Right kidney (tissue), 1 donor: Measurements from ENCODE around the gene PKDREJ.

ENCODE experiments used
- DNase-seq: peaks from one replicate; pipeline ENCODE4 v3.0.0-alpha.2; 2016

PKDREJ gene

DNA sequence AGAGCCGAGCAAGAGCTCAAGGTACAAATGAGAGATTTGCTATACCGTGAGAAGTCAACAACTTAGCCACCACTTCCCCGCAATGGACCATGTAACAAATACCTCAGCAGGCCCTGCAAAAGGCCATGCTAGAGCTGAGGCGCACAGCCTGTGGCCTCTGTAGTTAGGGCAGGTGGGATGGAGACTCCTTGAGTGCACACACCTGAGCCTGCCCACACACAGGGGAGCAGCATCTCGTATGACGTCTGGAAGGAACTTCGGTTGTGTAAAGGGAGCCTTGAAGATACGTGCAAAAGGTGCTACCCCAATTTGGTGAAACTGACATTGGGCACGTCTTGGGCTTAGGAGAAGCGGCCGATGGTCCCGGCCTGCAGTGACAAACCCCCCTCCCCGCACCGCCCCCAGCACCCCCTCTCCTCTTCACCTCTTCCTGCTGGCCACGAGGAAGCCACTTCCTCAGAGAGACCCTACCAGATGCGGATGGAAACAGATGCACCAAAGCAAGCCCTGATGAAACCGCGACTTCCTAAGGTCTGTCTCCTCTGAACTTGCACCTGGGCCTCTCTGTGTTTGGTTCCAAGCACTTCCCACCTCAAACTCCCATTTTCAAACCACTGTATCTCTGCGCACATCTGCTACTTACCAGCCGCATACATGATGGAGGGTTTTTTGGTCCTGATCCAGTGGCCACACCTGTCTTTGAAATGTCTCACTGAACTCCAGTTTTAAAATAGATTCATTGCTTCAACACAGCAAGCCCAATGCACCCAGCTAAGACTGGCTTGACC is 23.7 kb downstream of the PKDREJ start:
- DNase-seq, result no peak

DNA sequence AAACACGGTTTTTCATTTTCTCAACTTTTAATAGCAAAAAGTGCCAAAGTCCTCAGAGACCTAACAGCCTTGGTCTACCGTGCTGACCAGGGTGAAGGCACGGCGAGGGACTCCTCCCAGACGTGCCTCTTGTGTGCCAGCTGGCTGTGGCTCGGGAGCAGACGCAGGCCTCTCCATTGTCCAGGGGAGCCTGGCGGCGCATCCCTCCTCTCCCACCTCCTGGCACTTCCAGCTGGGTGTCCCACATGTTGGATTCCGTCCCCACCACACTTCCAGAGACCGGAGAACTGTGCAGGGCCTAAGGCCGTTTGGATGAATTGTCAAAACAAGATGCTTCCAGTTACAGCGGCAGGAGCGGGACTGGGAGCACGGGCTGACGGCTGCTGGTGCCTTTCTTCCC is 24.6 kb downstream of the PKDREJ start:
- no peak for DNase-seq

DNA sequence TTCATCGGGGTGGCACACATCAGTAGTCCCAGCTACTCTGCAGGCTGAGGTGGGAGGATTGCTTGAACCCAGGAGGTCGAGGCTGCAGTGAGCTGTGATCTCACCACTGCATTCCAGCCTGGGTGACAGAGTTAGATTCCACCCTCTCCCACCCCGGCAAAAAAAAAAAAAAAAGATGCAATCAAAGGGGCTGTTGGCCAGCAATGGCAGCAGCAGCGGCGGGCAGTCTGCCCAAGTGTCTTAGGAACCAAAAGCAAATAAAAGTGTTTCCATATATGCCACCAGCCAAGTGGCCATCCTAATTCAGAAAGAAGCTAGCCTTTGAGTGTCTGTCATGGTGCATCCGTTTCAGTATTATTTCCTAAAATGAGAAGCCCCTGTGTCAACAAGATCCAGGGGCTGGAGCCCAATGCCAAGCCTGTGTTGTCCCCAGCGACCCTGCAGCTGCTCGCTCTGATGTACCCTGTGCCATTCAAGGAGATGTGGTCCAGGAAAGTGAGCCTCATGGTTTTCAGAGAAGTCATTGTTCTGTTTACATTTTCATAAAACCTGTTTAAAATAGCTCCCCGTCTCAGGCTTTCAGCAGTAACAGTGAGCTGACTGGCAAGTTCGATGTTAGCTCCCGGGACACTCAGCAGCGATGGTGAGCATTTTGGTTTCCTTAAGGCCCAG is 25.6 kb downstream of the PKDREJ start:
- DNase-seq, result no peak

DNA sequence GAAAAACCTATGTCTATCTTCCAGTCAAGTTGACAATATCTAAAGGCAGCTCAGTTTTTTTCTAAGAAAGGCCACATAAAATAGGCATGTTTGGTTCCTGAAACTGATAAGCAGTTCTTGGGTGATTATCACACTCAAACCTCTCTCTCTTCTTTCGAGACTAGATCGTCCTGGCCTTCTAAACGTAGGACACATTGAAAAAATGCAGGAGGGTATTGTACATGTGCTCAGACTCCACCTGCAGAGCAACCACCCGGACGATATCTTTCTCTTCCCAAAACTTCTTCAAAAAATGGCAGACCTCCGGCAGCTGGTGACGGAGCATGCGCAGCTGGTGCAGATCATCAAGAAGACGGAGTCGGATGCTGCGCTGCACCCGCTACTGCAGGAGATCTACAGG is 28.2 kb downstream of the PKDREJ start:
- no peak for DNase-seq

DNA sequence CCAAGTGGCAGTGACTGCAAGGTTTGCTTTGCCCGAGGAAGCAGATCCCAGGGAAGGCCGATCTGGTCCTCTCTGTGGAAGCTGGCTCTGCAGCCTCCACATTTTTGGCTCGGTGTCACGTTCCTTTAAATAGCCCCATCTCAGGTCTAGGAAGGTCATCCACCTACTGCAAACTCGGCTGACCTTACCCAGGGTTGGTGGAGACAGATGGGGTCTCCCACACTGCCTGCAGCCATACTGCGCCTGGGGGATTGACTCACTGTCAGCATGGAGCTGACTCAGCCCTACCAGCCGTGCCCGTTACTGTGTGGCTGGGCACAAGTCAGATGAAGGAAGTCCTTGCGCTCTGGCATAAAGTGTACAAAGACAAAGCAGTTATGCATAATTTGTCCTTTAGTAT is 29.9 kb downstream of the PKDREJ start:
- no peak for DNase-seq

DNA sequence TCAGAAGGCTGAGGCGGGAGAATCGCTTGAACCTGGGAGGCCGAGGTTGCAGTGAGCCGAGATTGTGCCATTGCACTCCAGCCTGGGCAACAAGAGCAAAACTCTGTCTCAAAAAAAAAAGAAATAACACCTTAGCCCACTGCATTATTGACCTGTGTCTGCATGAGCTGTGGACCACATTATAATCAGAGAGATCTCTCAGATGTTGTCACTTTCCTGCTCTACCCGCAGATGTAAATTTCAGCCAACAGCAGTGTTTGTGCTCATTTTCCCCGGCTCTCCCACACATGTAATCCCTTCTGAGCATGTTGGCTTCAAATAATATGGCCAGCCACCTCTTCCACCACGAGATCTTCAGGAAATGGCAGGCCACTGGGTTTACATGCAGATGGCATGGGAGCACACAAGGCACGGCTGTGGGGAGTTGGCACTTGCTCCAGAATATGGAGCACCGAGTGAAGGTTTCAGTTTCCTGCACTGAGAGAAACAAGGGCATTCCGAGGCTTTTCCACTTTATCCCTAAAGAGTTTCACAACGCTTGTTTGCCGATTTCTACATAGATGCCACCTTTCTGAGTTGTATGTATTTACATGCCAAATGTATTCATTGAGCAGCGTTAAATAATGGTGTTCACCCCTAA is 32.8 kb downstream of the PKDREJ start:
- no peak for DNase-seq

DNA sequence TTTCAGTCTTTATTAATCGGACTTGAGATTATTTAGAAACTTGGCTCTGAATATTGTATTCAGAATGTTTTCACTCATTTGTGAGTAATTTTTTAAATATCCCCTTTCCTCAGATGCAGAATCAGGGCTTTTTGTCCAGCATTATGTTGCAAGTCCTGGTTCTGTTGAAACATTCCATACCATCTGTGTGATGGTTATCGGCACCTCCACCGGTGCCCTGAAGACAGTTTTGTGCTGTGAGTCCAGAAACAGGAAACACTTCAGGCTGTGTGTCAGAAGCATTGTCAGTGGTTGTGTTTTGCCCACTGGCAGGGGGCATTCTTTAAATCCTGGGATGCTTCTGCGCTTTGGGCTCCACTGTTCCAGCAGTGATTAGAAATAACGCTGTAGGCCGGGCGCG is 33.4 kb downstream of the PKDREJ start:
- no peak for DNase-seq

DNA sequence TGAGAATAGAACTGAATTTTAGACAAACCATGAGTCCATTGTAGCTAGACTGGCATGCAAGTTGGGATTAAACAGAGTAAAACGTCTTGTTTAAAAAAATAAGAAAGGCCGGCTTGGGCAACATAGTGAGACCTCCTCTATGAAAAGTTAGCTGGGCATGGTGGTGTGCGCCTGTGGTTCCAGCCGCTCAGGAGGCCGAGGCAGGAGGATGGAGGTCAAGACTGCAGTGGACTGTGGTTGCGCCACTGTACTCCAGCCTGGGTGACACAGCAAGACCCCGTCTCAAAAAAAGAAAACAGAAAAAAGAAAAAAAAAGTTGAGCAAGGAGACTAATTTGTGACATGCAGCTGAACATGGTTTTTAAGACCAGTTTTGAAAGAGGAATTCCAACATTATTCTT is 36.6 kb downstream of the PKDREJ start:
- no peak for DNase-seq

DNA sequence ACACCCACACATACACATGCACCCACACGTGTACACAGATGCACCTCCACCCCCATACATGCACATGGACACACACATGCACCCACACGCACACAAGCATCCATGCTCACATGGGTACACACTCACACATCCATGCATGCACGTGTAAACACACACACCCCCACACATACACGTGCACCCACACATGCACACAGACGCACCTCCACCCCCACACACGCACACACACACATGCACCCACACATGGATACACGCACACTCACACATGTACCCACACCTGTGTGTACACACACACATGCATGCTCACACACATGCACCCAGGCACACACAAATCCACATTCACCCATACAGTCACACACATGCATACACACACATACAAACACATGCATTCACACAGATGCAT is 37.5 kb downstream of the PKDREJ start:
- DNase-seq, result no peak

DNA sequence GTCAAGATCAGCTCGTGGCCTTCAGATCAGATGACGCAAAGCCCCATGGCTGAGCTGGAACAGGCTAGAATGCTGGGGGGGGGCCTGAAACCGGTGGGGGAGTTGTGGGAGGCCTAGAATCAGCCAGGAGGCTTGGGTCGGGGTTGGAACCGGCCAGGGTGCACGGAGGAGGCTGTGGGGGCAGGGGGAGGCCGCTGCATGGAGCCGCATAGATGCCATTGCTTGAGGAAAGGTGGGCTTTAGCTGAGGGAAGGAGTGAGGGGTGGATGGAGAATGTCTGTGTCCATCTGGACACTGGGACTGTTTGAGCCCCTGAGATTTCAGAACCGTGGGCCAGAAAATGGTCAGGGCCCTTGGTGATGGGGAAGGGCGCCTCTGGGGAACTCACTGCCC is 38.2 kb downstream of the PKDREJ start:
- no peak for DNase-seq

DNA sequence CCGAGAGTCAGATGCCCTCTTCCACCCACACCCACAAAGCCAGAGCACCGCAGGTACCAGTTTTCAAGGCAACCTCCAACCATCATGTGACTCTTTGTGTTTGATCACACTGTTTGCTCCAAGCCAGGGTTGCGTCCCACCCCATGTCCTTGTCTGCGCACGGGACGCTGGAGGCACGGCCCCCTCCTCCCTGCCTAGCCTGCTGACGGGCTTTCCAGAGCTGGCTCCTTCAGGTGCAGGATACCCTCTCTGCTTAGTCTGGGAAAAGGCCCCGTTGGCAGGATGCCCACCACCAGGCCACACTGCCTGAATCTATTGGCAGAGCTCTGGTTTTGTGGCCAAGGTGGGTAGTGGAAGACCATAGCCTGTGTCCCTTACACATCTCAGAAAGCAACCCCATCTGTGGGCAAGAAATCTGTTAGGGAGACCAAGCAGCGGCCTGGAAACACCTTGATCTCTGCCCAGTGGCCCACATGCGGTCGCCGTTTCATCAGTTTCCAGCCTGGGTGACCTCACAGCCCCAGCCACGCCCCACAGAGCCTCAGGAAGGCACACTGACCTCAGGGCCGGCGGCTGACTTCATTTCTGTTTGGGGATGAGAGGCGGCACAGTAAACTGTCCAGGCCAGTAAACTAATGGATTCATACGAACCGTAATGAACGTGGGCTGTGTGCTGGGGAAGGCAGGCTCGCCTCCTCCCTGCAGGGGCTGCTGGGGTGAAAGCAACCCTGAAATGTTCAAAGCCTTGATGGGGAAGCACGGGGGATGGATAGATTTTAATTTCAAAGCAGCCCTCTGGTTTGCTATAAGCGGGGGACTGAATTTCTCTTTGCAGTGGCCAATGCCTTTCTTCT is 38.9 kb downstream of the PKDREJ start:
- no peak for DNase-seq

DNA sequence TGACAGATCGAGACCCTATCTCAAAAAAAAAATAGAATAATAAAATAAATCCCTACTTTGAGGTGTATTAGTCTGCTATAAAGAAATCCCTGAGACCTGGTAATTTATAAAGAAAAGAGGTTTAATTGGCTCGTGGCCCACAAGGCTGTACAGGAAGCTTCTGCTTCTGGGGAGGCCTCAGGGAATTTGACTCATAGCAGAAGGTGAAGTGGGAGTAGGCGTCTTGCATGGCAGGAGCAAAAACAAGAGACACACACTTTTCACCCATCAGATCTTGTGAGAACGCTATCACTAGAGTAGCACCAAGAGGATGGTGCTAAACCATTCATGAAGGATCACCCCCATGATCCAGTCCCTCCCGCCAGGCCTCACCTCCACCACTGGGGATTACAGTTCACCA is 42.2 kb downstream of the PKDREJ start:
- no peak for DNase-seq

DNA sequence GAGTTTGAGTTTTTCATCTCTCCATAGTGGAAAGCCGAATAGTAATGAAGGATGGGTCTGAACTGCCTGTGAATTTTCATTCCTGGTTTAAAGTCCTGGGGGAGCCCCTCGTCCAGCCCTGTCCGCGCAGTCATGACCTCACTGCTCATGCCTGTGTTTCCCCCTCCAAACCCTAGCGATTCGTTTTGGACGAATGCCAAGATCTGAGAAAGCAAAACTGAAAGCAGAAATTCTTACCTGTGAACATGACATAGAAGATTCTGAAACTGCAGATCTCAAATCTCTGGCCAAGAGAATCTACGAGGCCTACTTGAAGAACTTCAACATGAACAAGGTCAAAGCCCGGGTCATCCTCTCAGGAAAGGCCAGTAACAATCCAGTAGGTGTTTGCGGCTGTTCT is 43.5 kb downstream of the PKDREJ start:
- DNase-seq, result no peak

DNA sequence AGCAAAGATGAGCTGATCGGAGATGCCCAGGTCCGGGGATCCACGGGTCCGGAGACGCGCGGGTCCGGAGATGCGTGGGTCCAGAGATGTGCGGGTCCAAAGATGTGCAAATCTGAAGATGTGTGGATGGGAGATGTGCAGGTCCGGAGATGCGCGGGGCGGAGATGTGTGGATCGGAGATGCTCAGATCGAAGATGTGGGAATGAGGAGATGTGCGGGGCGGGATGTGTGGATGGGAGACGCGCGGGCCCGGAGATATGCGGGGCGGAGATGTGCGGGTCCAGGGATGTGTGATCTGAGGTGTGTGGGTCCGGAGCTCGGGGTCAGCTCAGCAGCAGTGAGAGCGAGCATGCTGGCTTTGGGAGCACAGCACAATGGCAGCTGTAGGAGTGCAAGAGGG is 48.5 kb downstream of the PKDREJ start:
- no peak for DNase-seq

DNA sequence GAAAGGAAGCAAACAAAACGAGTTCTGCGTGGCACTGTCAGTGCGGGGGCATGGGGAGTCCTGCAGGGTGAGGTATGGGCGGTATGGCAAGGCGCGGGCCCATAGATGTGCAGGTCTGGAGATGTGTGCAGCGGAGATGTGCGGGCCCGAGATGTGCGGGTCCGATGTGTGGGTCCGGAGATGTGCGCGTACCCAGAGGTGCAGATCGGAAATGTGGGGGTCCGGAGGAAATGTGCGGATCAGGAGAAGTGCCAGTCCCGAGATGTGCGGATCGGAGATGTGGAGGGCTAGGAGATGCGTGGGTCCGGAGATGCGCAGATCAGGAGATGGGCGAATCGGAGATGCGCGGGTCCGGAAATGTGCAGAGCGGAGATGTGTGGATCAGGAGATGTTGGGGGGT is 49.0 kb downstream of the PKDREJ start:
- DNase-seq, result no peak

DNA sequence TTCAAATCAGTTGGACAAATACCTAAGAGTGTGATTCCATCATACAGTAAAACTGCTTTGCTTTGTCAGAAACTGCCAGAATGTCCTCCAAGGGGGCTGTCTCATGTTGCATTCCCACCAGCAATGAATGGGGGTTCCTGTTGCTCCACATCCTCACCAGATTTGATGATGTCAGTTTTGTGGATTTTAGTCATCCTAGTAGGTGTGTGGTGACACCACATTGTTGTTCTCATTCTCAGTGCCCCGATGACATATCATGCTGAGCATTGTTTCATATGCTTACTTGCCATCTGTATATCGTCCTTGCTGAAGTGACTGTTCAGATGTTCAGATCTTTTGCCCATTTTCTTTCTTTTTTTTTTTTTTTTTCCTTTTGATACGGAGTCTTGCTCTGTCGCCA is 50.1 kb downstream of the PKDREJ start:
- DNase-seq, result no peak

DNA sequence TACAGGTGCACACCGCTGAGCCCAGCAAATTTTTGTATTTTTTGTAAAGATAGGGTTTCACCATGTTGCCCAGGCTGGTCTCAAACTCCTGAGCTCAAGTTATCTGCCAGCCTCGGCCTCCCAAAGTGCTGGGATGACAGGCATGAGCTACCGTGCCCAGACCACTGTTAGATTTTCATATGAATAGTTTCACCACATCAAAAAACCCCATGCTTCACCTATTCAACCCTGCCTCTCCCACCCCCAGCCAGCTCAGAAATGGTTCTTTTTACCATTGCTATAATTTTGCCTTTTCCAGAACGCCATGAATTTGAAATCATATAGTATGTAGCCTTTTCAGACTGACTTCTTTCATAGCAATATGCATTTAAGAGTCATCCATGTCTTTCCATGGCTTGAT is 50.9 kb downstream of the PKDREJ start:
- no peak for DNase-seq

DNA sequence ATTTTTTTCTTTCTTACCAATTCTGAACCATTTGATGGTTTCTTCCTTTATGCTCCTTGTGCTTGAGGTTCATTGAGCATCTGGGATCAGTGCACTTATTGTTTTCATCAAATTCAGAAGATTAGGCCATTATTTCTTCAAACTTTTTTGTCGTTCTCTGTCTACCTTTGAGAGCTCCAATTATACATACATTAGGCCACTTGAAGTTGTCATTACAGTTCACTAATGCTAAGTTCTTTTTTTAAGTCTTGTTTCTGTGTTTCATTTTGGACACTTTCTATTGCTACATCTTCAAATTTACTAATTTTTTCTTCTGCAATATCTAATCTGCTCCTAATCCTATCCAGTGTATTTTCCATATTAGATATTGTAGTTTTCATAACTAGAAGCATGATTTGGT is 53.9 kb downstream of the PKDREJ start:
- DNase-seq, result no peak
